ENCODE measurements around the gene MSI2.

Gene MSI2

DNA sequence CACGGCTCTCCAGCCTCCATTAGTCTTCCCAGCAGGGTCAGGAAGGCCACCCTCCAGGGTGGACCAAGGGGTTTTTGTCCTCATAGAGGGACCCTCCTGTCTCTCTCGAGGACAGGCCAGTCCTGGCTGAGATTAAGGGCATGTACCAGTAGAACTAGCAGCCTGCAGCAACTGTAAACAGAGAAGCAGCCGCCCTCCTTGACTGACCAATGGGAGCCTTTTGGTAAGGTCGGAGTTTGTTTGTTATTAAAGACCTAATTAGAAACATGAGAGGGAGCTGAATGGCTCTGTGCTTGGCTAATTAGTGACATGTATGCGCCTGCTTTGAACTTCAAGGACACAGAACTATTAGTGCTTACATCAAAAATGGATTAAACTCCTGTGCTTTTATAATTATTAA lies 408.8 kb downstream of the MSI2 start:
- CTCF ChIA-PET: no interaction called here

DNA sequence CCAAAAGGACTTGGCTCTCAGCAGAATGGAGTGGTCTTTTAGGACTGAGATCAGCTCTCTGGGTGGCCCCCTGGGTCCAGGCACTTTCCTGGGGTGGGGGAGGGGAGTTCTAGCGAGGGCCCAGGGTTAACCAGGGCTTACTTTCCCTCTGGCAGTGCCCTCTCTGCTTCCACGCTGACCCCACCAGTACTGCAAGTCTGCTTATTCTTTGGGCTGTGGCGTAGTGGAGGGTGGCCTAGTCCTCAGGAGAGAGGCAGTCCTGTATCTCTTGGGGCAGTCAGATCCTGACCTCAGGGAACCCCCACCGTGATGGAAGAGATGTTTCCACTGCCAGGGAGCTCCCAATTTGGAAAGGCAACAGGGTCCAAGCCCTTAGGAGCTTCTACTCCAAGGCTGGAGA lies 409.4 kb downstream of the MSI2 start:
- CTCF ChIA-PET: no interaction called here

More for the DNA sequence above, 408.8 kb downstream of the MSI2 start:
- DNase-seq (ENCODE audit: low spot score): no peak
- H3K27ac ChIP-seq: no peak overlapping the region; the same call in 1 of the 2 replicates
- POLR2A ChIA-PET (ENCODE audit: low non-redundant PET): interaction anchor here (0.6 kb wide), 1 partner anchor 166 kb away, joined by 3 read pairs; no protein-coding TSS in a partner anchor
- TF ChIP-seq, protein P1, sequence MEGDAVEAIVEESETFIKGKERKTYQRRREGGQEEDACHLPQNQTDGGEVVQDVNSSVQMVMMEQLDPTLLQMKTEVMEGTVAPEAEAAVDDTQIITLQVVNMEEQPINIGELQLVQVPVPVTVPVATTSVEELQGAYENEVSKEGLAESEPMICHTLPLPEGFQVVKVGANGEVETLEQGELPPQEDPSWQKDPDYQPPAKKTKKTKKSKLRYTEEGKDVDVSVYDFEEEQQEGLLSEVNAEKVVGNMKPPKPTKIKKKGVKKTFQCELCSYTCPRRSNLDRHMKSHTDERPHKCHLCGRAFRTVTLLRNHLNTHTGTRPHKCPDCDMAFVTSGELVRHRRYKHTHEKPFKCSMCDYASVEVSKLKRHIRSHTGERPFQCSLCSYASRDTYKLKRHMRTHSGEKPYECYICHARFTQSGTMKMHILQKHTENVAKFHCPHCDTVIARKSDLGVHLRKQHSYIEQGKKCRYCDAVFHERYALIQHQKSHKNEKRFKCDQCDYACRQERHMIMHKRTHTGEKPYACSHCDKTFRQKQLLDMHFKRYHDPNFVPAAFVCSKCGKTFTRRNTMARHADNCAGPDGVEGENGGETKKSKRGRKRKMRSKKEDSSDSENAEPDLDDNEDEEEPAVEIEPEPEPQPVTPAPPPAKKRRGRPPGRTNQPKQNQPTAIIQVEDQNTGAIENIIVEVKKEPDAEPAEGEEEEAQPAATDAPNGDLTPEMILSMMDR (conservative IDR thresholded peaks at IDR 0.05; ENCODE audit: low read depth): no peak

GRCh38 chr17:57666201-57666870 lies 410.0 kb downstream of the MSI2 start:
- TF ChIP-seq, protein P1 (conservative IDR thresholded peaks at IDR 0.05; ENCODE audit: low read depth): no peak
- ChIA-PET CTCF (interaction anchor here (0.6 kb wide), 1 partner anchor 721 kb away, joined by 8 read pairs; no protein-coding TSS in a partner anchor), POLR2A (ENCODE audit: low non-redundant PET) (no interaction called here)
- DNase-seq (ENCODE audit: low spot score): no peak
- peak overlapping the region; percentile 9 for H3K27ac ChIP-seq

More for the DNA sequence above, 409.4 kb downstream of the MSI2 start:
- no peak for DNase-seq (ENCODE audit: low spot score)
- TF ChIP-seq, protein P1 (conservative IDR thresholded peaks at IDR 0.05; ENCODE audit: low read depth): no peak
- no peak overlapping the region for H3K27ac ChIP-seq
- POLR2A ChIA-PET (ENCODE audit: low non-redundant PET): no interaction called here

DNA sequence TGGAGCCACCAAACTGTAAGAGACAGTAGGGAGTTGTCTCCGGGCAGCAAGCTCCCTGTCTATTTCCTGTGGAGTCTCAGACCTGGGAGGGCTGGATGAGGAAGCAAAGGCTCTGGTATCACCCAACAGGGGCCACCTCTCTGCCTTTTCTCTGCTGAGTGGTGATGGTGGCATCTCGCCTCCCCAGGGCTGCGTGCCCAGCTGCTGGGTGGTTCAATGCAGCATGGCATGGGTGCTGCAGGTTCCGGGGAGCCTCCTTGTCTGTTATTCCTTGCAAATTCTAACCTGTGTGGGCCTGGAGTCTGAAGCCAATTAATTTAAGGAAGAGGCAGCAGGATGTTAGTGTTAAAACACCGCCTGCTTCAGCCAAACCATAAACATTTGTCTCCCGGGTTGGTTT lies 410.6 kb downstream of the MSI2 start:
- ChIA-PET CTCF (no interaction called here), POLR2A (ENCODE audit: low non-redundant PET) (no interaction called here)
- TF ChIP-seq, protein P1 (conservative IDR thresholded peaks at IDR 0.05; ENCODE audit: low read depth): no peak
- peak overlapping the region; percentile 9 for H3K27ac ChIP-seq
- no peak for DNase-seq (ENCODE audit: low spot score)

DNA sequence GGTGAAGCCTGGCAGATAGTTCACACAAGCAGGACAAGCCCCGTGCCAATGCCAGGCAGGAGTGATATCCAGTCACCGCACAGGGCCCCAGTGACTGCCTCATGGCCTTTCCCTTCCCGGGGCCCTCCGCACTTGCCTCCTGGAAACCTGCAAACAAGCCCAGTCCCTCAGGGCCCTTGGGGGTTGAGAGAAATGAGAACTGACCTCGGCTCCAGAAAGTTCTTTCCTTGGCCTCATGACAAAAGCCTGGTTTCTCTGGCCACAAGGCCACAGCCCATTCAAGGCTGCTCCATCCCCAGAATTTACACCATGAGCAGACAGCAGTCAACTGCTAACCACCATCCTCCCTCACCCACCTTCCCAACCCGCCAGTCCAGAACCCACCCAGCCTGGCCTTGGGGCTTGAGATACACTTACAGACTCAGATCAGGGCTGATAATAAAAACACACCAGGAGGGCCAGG lies 411.2 kb downstream of the MSI2 start:
- ChIA-PET POLR2A (ENCODE audit: low non-redundant PET) (no interaction called here), CTCF (no interaction called here)
- no peak overlapping the region for H3K27ac ChIP-seq
- DNase-seq (ENCODE audit: low spot score): no peak
- TF ChIP-seq, protein P1 (conservative IDR thresholded peaks at IDR 0.05; ENCODE audit: low read depth): no peak

GRCh38 chr17:57668332-57668731 lies 412.0 kb downstream of the MSI2 start:
- no peak overlapping the region for H3K27ac ChIP-seq
- DNase-seq (ENCODE audit: low spot score): no peak
- POLR2A ChIA-PET (ENCODE audit: low non-redundant PET): no interaction called here
- TF ChIP-seq, protein P1 (conservative IDR thresholded peaks at IDR 0.05; ENCODE audit: low read depth): no peak
- CTCF ChIA-PET: no interaction called here
